ENCODE data around the gene GOLGA6A.

DNA sequence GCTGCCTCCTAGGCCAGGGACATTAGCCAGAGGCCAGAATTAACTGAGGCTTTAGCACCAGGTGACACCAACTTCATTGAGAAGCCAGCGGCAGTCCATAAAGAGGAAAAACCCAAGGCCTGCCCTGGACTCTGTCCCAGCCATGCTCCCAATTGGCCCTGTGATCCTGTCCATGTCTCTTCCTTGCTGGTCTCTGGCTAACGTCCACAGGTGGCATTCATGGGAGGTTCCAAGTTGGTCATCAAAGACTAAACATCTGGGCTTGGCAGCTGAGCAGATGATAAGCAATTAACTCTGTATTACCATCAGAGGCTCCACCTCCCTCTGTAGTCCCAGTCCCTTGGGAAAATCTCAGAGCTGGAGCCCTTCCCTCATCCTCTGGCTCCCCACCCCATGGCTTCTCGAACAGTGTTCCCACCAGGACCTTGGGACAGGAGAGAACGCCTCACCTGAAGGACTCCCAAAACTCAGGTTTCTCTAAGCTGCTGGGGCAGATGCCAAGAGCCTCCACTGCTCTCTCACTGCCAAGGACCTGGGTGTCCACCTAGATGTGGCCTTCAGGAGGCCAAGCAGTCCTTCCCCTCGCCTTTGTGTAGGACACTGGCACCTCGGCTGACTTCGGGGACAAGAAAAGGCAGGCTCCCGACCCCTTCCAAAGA is 40.4 kb downstream of the GOLGA6A start:
- TF ChIP-seq, protein P1, sequence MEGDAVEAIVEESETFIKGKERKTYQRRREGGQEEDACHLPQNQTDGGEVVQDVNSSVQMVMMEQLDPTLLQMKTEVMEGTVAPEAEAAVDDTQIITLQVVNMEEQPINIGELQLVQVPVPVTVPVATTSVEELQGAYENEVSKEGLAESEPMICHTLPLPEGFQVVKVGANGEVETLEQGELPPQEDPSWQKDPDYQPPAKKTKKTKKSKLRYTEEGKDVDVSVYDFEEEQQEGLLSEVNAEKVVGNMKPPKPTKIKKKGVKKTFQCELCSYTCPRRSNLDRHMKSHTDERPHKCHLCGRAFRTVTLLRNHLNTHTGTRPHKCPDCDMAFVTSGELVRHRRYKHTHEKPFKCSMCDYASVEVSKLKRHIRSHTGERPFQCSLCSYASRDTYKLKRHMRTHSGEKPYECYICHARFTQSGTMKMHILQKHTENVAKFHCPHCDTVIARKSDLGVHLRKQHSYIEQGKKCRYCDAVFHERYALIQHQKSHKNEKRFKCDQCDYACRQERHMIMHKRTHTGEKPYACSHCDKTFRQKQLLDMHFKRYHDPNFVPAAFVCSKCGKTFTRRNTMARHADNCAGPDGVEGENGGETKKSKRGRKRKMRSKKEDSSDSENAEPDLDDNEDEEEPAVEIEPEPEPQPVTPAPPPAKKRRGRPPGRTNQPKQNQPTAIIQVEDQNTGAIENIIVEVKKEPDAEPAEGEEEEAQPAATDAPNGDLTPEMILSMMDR (conservative IDR thresholded peaks at IDR 0.05; ENCODE audit: low read length) = no peak
- no peak for TF ChIP-seq EZH2phosphoT487 (IDR thresholded peaks at IDR 0.05; ENCODE audit: borderline replicate concordance)

Measured in Loucy (cell line).